ENCODE data around the gene MLX.
"Not testable (repeated sequence)": the region's sequence is repeated elsewhere in the genome, so short reads cannot be mapped to it uniquely, and the experiment has no call there.

Gene MLX

DNA sequence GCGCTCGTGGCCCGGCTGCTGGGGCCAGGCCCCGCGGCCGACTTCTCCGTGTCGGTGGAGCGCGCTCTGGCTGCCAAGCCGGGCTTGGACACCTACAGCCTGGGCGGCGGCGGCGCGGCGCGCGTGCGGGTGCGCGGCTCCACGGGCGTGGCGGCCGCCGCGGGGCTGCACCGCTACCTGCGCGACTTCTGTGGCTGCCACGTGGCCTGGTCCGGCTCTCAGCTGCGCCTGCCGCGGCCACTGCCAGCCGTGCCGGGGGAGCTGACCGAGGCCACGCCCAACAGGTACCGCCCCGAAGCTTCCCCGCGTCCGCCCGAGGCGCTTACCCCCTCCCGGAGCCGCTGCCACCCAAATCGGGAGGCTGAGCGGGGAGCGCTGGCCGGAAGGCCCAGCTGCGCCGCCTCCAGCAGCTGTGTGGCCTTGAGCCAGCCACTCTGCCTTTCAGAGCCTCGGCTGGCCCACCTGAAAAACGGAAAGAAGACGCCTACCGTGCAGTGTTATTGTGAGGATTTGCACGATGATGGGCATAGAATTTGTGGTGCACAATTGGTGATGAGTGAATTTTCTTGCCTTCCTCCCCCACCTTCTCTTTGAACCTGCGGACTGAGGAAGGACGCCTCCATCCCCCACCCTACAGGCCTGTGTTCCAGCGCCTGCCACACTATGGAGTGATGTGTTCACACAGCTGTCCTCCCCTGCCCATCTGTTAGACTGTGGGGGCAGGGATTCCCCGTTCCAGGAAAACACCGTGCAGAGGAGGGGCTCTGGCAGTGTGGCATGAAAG, 30.3 kb upstream of the MLX start:
- DNase-seq: peak; percentile 26 to 31

DNA sequence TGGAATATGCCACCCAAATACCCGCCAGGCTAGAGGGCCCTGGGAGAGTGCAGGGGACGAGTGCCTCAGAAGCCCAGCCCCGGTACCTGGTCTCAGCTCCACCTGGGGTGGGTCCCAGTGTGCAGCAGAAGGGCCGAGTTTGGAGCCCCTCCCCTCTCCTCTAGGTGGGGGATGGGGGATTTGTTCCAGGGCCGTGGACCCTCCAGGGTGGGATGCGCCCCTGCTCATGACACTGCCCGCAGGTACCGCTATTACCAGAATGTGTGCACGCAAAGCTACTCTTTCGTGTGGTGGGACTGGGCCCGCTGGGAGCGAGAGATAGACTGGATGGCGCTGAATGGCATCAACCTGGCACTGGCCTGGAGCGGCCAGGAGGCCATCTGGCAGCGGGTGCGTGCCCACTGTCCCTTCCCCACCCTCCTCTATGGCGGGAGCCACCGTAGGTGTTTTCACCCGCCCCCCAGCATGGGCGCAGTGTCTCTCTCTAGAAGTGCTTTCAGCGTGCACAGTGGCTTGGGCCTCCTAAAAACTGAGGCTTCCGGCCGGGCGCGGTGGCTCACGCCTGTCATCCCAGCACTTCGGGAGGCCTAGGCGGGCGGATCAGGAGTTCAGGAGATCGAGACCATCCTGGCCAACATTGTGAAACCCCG, 29.6 kb upstream of the MLX start:
- DNase-seq: no peak

DNA sequence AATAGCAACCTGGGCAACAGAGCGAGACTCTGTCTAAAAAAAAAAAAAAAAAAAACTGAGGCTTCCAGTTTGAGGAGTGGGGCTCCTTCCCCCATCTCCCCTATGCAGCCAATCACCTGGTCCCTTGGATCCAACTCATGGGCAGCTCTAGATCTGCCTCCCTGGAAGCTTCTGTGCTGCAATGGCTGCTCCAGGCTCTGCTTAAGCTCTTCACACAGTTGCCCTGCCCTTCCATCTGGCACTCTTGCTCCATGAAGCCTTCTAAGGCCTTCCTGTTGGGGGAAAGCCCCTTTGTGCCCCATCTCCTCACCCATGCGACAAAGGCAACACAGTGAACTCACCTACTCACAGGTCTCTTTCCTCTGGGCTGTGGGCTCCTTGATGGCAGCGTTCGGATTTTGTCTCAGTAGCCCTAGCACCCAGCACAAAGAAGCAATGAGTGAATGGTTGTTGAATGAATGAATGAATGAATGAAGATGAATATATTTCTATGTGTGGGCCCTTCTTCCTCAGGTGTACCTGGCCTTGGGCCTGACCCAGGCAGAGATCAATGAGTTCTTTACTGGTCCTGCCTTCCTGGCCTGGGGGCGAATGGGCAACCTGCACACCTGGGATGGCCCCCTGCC, 29.0 kb upstream of the MLX start:
- DNase-seq: no peak

DNA sequence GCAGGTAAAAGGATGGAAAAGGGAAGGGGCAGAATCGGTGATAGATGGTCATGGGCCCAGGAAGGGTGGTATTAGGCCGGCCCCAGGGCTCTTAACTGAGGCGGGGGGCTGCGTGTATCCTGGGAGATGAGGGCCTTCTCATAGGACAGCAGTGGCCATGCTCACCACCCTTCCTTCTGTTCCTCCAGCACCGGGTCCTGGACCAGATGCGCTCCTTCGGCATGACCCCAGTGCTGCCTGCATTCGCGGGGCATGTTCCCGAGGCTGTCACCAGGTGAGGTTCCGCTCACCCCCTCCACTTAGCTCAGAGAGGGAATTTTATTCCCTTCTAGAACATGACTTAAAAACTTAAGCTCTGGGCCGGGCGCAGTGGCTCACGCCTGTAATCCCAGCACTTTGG, 28.4 kb upstream of the MLX start:
- no peak for DNase-seq

DNA sequence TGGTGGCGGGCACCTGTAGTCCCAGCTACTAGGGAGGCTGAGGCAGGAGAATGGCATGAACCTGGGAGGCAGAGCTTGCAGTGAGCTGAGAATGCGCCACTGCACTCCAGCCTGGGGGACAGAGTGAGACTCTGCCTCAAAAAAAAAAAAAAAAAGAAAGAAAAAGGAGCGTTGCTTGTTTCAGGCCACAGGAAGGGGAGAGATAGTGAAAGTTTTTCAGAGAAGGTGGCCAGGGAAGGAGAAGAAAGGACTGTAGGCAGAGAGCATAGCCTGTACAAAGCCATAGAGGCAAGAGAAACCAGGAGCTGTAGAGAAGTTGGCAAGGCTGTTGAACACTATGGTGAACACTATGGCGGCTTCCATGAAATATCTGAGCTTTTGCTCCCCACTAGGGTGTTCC, 26.3 kb upstream of the MLX start:
- DNase-seq: not testable (repeated sequence)

DNA sequence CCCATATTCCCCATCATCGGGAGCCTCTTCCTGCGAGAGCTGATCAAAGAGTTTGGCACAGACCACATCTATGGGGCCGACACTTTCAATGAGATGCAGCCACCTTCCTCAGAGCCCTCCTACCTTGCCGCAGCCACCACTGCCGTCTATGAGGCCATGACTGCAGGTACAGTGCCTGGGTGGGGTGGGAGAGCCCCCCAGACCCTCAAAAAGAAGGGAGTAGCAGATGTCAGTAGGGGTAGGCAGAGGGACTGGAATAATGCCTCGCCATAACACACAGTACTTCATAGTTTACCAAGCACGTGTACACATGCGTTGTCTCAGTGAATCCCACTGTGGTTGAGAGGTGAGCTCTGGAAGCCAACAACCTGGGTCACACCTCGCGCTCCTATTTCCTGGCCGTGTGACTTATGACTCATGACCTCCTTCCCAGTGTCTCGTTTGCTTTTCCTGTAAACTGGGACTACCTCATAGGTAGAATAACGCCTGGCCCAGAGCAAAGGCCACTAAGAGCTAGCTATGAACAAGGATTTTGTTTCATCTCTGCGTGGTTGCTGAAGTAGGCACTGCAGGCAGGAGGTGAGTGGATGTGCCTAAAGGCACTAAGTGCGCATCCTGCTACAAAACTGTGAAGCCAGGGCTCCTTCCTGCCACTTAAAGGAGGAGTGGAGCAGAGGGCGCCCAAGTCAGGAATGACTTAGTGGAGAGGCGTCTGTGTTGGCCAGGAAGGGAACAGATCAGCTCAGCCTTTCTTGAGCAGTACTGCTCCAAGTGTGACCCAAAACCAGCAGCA, 25.7 kb upstream of the MLX start:
- DNase-seq: no peak

DNA sequence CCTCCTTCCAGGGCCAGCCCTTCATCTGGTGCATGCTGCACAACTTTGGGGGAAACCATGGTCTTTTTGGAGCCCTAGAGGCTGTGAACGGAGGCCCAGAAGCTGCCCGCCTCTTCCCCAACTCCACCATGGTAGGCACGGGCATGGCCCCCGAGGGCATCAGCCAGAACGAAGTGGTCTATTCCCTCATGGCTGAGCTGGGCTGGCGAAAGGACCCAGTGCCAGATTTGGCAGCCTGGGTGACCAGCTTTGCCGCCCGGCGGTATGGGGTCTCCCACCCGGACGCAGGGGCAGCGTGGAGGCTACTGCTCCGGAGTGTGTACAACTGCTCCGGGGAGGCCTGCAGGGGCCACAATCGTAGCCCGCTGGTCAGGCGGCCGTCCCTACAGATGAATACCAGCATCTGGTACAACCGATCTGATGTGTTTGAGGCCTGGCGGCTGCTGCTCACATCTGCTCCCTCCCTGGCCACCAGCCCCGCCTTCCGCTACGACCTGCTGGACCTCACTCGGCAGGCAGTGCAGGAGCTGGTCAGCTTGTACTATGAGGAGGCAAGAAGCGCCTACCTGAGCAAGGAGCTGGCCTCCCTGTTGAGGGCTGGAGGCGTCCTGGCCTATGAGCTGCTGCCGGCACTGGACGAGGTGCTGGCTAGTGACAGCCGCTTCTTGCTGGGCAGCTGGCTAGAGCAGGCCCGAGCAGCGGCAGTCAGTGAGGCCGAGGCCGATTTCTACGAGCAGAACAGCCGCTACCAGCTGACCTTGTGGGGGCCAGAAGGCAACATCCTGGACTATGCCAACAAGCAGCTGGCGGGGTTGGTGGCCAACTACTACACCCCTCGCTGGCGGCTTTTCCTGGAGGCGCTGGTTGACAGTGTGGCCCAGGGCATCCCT, 23.5 kb upstream of the MLX start:
- DNase-seq: no peak

DNA sequence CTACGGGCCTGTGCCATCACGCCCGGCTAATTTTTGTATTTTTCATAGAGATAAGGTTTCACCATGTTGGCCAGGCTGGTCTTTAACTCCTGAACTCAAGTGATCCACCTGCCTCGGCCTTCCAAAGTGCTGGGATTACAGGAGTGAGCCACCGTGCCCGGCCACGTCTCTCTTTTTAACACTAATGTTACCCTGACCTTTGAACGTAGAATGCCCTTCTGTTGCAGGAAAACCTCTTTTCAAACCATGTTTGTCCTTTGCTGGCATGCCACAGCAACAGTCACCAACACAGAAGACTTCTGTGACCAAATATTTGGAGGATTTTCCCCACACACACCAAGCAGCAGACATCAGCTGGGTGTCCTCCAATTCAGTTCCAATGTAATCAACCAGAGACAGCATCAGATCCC, 22.0 kb upstream of the MLX start:
- DNase-seq: no peak

DNA sequence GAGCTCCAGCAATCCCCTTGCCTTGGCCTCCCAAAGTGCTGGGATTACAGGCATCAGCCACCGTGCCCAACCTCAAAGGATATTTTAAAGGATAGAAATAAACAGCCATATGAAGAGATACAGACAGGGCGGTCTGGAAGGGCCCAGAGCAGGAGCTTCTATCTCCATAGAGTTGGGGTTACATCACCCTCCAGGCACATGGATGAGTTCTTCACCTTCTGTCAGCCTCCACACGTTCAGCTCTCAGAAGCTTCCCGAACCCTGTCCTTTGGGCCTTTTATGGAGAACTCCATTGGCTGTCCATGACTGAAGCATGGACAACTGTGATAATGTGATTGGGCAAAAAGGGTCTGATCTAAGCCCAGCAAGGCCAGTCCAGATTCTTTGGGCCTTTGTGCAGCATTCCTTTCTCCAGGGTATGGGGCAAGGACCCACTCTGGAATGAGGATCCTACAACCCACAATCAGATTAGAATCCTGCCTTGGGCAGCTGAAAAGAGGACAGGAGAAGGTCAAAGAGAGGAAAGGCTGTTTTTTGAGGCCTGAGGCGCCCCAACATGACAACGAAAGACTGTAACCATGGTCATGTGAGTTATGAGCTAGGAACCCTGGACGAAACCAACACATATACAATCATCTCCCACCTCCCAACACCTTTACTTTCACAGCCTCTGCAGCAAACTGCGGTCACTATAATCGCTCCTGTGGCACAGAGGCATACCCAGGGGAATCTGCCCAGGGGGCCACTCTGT, 21.0 kb upstream of the MLX start:
- DNase-seq: not testable (repeated sequence)

DNA sequence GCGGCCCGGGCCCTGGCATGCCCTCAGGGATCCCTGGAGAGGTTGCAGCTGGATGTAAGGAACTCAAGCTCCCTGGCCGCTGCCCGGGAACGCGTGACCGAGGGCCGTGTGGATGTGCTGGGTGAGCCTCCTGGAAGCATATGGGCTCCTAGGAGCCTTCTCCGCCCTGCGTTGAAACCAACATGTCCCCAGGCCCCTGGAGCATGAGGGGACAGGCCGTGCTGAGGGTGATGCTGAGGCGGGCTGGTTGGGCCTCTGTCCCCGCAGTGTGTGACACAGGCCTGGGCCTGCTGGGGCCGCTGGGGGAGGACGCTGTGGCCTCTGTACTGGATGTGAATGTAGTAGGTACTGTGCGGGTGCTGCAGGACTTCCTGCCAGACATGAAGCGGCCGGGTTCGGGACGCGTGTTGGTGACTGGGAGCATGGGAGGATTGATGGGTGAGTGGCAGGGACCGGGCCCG, 19.9 kb upstream of the MLX start:
- DNase-seq: no peak

DNA sequence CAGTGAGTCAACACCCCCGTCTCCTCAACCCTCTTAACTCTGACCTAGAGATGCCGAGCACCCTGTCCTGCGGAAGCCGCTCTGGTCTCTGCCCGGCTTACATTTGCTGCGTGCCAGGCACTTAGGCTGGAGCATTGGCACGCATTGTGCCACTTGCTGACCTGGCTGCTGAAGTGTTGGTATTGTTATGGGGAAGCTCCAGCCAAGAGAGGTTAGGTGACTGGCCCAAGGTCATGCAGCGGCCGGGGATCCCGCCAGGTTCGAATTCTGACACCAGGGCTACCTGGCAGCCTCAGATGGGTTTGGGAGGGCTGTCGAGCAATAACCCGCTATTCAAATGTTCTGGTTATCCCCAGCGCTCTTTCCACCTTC, 19.2 kb upstream of the MLX start:
- DNase-seq: no peak

DNA sequence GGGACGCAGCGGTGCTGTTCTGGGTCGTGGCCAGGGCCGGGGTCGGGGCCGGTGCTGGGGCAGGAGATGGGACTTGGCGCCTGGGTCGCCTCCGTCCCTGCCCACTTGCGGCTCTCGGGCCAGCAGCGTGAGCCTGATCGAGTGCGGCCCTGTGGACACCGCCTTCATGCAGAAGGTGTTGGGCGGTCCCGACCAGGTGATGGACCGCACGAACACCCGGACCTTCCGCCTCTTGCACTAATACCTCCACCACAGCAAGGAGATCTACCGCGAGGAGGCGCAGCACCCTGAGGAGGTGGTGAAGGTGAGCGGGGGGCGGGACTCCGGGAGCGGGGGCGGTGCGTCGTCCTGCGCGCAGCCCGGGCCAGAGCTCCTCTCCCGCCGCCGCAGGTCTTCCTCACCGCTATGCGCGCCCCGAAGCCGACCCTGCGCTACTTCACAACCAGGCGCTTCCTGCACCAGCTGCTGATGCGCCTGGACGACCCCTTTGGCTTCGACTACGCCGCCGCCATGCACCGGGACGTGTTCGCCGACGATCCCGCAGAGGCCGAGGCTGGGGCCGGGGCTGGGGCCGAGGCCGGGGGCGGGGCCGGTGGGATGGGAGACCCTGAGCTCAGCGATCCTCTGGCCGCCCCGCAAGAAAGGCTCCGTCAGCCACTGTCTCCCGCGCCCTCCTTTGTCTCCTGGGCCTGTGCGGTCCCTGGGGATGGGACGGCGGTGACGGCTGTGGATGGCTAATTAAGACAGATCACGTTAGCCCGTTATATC, 18.6 kb upstream of the MLX start:
- DNase-seq: no peak

DNA sequence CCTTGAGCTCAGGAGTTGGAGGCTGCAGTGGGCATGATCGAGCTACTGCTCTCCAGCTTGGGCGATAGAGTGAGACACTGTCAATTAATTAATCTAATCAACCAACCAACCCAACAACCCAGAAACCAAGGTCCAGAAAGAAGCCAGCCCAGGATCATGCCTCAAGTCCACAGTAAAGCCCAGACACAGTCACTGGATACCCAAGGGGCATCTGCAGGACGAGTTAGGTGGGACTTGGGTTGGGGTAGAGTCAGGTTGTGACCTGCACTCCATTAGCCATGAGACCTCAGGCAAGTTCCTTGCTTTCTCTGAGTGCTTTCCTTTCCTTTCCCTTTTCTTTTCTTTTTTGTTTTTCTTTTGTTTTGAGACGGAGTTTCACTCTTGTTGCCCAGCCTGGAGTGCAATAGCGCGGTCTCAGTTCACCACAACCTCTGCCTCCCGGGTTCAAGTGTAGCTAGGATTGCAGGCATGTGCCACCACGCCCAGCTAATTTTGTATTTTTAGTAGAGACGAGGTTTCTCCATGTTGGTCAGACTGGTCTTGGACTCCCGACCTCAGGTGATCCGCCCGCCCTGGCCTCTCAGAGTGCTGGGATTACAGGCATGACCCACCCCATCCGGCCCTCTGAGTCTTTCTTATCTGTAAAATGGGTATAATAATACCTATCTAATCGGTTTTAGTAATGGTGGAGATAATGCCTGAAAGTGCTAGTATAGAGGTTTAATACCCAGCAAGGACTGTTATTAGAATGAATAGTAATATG, 17.7 kb upstream of the MLX start:
- DNase-seq: no peak

DNA sequence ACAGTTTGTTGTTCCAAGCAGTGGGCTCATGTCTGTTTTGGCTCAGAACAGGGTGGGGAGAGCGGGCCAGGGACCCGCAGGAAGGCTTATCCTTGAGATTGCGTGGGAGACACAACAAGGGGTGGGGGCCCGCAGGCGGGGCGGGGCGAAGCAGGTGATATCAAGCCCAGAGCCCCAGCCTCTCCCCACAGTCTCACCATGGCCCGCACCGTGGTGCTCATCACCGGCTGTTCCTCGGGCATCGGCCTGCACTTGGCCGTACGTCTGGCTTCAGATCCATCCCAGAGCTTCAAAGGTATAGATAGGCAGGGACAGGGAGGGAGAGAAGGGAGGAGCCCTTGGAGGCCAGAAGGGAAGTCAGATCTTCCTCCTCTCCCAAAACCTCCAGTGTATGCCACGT, 14.2 kb upstream of the MLX start, which contains the start of gene HSD17B1:
HSD17B1 (plus strand) TSS at position 188 of the 400 bp plus-strand sequence; CDS start at position 199, 11 bp downstream.
- DNase-seq: not testable (repeated sequence)

DNA sequence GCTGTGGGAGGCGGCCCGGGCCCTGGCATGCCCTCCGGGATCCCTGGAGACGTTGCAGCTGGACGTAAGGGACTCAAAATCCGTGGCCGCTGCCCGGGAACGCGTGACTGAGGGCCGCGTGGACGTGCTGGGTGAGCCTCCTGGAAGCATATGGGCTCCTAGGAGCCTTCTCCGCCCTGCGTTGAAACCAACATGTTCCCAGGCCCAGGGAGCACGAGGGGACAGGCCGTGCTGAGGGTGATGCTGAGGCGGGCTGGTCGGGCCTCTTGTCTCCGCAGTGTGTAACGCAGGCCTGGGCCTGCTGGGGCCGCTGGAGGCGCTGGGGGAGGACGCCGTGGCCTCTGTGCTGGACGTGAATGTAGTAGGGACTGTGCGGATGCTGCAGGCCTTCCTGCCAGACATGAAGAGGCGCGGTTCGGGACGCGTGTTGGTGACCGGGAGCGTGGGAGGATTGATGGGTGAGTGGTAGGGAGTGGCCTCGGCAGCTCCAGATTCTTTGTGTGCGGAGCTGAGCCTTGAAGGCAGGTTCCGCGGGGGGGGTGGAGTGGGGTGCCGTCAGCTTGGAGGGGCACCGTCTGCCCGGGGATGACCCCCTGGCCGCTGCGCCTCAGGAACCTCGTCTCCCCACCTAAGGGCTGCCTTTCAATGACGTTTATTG, 13.6 kb upstream of the MLX start:
- DNase-seq: no peak

DNA sequence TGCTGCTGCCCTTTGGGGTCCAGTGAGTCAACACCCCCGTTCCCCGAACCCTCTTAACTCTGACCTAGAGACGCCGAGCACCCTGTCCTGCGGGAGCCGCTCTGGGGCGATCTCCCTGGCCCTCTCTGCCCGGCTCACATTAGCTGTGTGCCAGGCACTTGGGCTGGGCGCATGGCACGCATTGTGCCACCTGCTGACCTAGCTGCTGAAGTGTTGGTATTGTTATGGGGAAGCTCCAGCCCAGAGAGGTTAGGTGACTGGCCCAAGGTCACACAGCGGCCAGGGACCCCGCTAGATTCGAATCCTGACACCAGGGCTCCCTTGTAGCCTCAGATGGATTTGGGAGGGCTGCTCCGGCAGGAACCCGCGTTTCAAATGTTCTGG, 13.0 kb upstream of the MLX start:
- no peak for DNase-seq

DNA sequence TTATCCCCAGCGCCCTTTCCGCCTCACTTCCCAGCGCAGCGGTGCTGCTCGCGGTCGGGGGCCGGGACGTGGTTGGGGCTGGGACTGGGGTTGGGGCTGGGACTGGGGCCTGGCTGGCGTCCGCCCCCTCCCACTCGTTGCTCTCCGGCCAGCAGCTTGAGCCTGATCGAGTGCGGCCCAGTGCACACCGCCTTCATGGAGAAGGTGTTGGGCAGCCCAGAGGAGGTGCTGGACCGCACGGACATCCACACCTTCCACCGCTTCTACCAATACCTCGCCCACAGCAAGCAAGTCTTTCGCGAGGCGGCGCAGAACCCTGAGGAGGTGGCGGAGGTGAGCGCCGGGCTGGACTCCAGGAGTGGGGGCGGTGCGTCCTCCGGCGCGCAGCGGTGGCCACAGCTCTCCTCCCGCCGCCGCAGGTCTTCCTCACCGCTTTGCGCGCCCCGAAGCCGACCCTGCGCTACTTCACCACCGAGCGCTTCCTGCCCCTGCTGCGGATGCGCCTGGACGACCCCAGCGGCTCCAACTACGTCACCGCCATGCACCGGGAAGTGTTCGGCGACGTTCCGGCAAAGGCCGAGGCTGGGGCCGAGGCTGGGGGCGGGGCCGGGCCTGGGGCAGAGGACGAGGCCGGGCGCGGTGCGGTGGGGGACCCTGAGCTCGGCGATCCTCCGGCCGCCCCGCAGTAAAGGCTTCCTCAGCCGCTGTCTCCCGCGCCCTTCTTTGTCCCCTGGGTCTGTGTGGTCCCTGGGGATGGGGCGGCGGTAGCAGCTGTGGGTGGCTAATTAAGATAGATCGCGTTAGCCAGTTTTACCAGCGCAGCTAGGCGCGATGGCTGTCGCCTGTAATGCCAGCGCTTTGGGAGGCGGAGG, 12.4 kb upstream of the MLX start:
- peak; percentile 77 to 85 for DNase-seq

DNA sequence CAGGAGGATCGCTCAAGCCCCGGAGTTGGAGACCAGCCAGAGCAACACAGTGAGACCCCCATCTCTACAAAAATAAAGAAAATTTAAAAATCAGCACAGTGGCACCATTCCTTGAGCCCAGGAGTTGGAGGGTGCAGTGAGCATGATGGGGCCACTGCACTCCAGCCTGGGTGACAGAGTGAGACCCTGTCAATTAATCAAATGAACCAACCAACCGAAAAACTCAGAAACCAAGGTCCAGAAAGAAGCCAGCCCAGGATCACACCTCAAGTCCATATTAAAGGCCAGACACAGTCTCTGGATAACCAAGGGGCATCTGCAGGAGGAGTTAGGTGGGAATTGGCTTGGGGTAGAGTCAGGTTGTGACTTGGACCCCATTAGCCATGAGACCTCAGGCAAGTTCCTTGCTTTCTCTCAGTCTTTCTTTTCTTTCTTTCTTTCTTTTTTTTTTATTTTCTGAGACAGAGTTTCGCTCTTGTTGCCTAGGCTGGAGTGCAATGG, 11.7 kb upstream of the MLX start:
- no peak for DNase-seq
